ENCODE measurements around the gene ARHGAP18. TPM values are rescaled to one million over a fixed set of nuclear protein-coding genes. Genes with fewer than 3 reads are reported as not detected.

ARHGAP18 gene
- 115 and 183 TPM in 2 replicates for total RNA-seq (2016; rRNA removed; fragmentation: Illumina TruSeq; extraction: Trizol)
- total RNA-seq (2016; cell fraction: cytosol; rRNA removed; fragmentation: Illumina TruSeq; extraction: Trizol; ENCODE audit: low read depth), result 16.6 and 18.3 TPM in 2 replicates
- 116 and 185 TPM in 2 replicates for total RNA-seq (2016; cell fraction: insoluble cytoplasmic fraction; rRNA removed; fragmentation: Illumina TruSeq; extraction: Trizol)
- total RNA-seq (2016; cell fraction: membrane; rRNA removed; fragmentation: Illumina TruSeq; extraction: Trizol), result 53.6 and 60.8 TPM in 2 replicates
- total RNA-seq (2016; cell fraction: nucleus; rRNA removed; fragmentation: Illumina TruSeq; extraction: Trizol), result 89.7 and 91.5 TPM in 2 replicates
- 37.8 and 58.2 TPM in 2 replicates for polyA plus RNA-seq (2011; rRNA removed)
- polyA plus RNA-seq (2011; cell fraction: cytosol; rRNA removed), result 24.3 and 29.8 TPM in 2 replicates
- 13.1 and 14.2 TPM in 2 replicates for polyA plus RNA-seq (2011; cell fraction: nucleus; rRNA removed)
- polyA plus RNA-seq (2012), result 54.6 and 95.7 TPM in 2 replicates
- 6.1 and 6.7 TPM in 2 replicates for polyA plus RNA-seq (2016; cell fraction: cytosol; fragmentation: Illumina TruSeq; extraction: Trizol; ENCODE audit: low read depth)
- 150 and 162 TPM in 2 replicates for polyA plus RNA-seq (2016; cell fraction: insoluble cytoplasmic fraction; fragmentation: Illumina TruSeq; extraction: Trizol; ENCODE audit: low read depth)
- 21.3 and 24.5 TPM in 2 replicates for polyA plus RNA-seq (2016; cell fraction: membrane; fragmentation: Illumina TruSeq; extraction: Trizol; ENCODE audit: low read depth)
- polyA plus RNA-seq (2016; cell fraction: nucleus; fragmentation: Illumina TruSeq; extraction: Trizol; ENCODE audit: insufficient read depth, low read depth), result 65.9 and 66.3 TPM in 2 replicates
- 8.2 and 55.6 TPM in 2 replicates for polyA minus RNA-seq (2011; rRNA and poly(A)+ RNA removed; ENCODE audit: low replicate concordance)
- 60.4 and 69.2 TPM in 2 replicates for polyA minus RNA-seq (2011; cell fraction: cytosol; rRNA and poly(A)+ RNA removed)
- 134 and 144 TPM in 2 replicates for polyA minus RNA-seq (2011; cell fraction: nucleus; rRNA and poly(A)+ RNA removed)
- percentile 97 among the genes with signal in this experiment for Bru-seq, nascent RNA
- percentile 89 among the genes with signal in this experiment for BruChase-seq, experiment 1, labeled RNA remaining after a 6-hour chase
- percentile 92 among the genes with signal in this experiment for BruChase-seq, experiment 2, labeled RNA remaining after a 2-hour chase
- long read RNA-seq, experiment 1, full-length matches to known transcripts, result 44 of 223 reads
- long read RNA-seq, experiment 1, partial matches to known transcripts, result 160 of 223 reads
- long read RNA-seq, experiment 1, other reads (novel, unspliced or antisense), result 19 of 223 reads
- long read RNA-seq, experiment 2, full-length matches to known transcripts, result 43 of 209 reads
- long read RNA-seq, experiment 2, partial matches to known transcripts, result 20 of 209 reads
- long read RNA-seq, experiment 2, other reads (novel, unspliced or antisense), result 146 of 209 reads

- FAIRE-seq (peak; percentile 98), ATAC-seq (peak; percentile 97), DNase-seq (ENCODE audit: low spot score) (peak; percentile 97)
- H3K4me3 ChIP-seq (replicated peaks in 1 of 3; ENCODE audit: insufficient read depth in 1 of 3, low read depth in 2 of 3, low read length in 3 of 3), result peak within 1 kb of the TSS; percentile 67 to 84 (median 78)
- H3K4me1 ChIP-seq (ENCODE audit: insufficient read depth, low read length), result peaks cover 46% of the 10 kb centered on the region
- H3K79me2 ChIP-seq (ENCODE audit: insufficient read depth, low read length), result peaks cover 50% of the 10 kb centered on the region
- H2AFZ ChIP-seq (ENCODE audit: low read length), result peak within 1 kb of the TSS; percentile 5
- H3K27me3 ChIP-seq (ENCODE audit: control insufficient read depth in 1 of 2, insufficient read depth in 2 of 2, low read length in 2 of 2), result no peaks in the 10 kb centered on the region; a peak in 1 of 5 replicates
- no peaks in the 10 kb centered on the region; the same call in 1 of the 2 replicates for H4K20me1 ChIP-seq (ENCODE audit: insufficient read depth, low read length)
- in situ Hi-C loops (cut with HindIII; ENCODE audit: extremely low pct_ligation_motif_present, low pct_unique_long_range_greater_than_20kb) (no loop called here), intact Hi-C loops (cut with micrococcal nuclease; ENCODE audit: unreplicated experiment) (loop anchor here (1.0 to 5.0 kb wide), 3 partner anchors 7 to 68 kb away; no protein-coding TSS in a partner anchor)
- H3K9ac ChIP-seq (ENCODE audit: insufficient read depth, low read depth, low read length), result peak within 1 kb of the TSS; percentile 72
- H3K36me3 ChIP-seq (replicated peaks in 1 of 2; ENCODE audit: control insufficient read depth in 1 of 2, insufficient read depth in 2 of 2, low read length in 2 of 2), result peaks cover 2 to 3% of the 10 kb centered on the region in 2 experiments; a peak in 2 of 5 replicates
- BruUV-seq (replicated peaks), result no TSS peak
- peak within 1 kb of the TSS; percentile 83 for H3K4me2 ChIP-seq (ENCODE audit: low read depth, low read length)
- CTCF ChIA-PET (ENCODE audit: low intra/inter-chr PET ratio, low total read pairs), result no interaction called here
- POLR2A ChIA-PET, result interaction anchor here (1.0 to 3.7 kb wide), 24 partner anchors 7 to 79 kb away, joined by 3 to 96 read pairs (median 7); no protein-coding TSS in a partner anchor
- H3K27ac ChIP-seq (ENCODE audit: extremely low read length, insufficient read depth, low read length), result peak within 1 kb of the TSS; percentile 68
- WGBS (ENCODE audit: low lambda C conversion rate), result under 1% methylated on average over 19 of the region's 23 CpGs
- H3K9me3 ChIP-seq (ENCODE audit: low read length), result no peaks in the 10 kb centered on the region
- TF ChIP-seq DR1 (CRISPR knock-in tag; IDR thresholded peaks at IDR 0.05), result peak; percentile 94
- TF ChIP-seq ZBED4 (CRISPR knock-in tag; IDR thresholded peaks at IDR 0.05; ENCODE audit: borderline replicate concordance), result peak; percentile 73; the same call in 1 of the 2 replicates
- no peak for TF ChIP-seq DZIP1 (CRISPR knock-in tag; IDR thresholded peaks at IDR 0.05)
- TF ChIP-seq ZNF7 (CRISPR knock-in tag; IDR thresholded peaks at IDR 0.05), result no peak
- TF ChIP-seq ZBTB14 (CRISPR knock-in tag; IDR thresholded peaks at IDR 0.05), result no peak
- peak; percentile 90 for TF ChIP-seq ZNF232 (CRISPR knock-in tag; IDR thresholded peaks at IDR 0.05; ENCODE audit: borderline replicate concordance)
- peak; percentile 72; the same call in 1 of the 2 replicates for TF ChIP-seq ZNF543 (CRISPR knock-in tag; IDR thresholded peaks at IDR 0.05)
- TF ChIP-seq ATF7-NPFF (CRISPR knock-in tag; IDR thresholded peaks at IDR 0.05; ENCODE audit: low read depth), result peak; percentile 82
- TF ChIP-seq ZFP1 (CRISPR knock-in tag; IDR thresholded peaks at IDR 0.05), result 0 out of 2 replicates have a peak, but pooled peaks have one; percentile 63
Measured at GRCh38 chr6:129709769-129710449, at the start of gene ARHGAP18. Gene ARHGAP18, minus strand, starts transcription at chr6:129710177. Its CDS starts 41 bp downstream, at chr6:129710136.
